Measurements from ENCODE around the gene LYPLAL1. TPM values are rescaled to one million over a fixed set of nuclear protein-coding genes. Genes with fewer than 3 reads are reported as not detected.

Gene LYPLAL1
- polyA plus RNA-seq, 1 of the 3 experiments (the other 2 are of a cell fraction): 11.2 TPM

GRCh38 chr1:219151467-219151866 lies 22.2 kb upstream of the LYPLAL1 start:
- Histone ChIP-seq H3K4me1 (ENCODE audit: control insufficient read depth in 1 of 2, insufficient read depth in 2 of 2, low read depth in 1 of 2, low read length in 1 of 2) (peaks cover 0 to 18% of the 10 kb centered on the region in 2 experiments; a peak in 2 of 4 replicates), H3K4me3 (ENCODE audit: low read depth in 2 of 2, low read length in 1 of 2) (no peak overlapping the region), H3K4me2 (no peak overlapping the region), H3K36me3 (replicated peaks in 1 of 2; ENCODE audit: control insufficient read depth in 1 of 2, insufficient read depth in 2 of 2, low read length in 1 of 2) (no peaks in the 10 kb centered on the region), H3K9me2 (no peaks in the 10 kb centered on the region), H3K27ac (ENCODE audit: low read depth in 2 of 2, low read length in 1 of 2) (no peak overlapping the region), H3K9ac (no peak overlapping the region), H2AFZ (ENCODE audit: low read depth) (no peak overlapping the region), H3K27me3 (ENCODE audit: insufficient read depth) (no peaks in the 10 kb centered on the region), H3K9me3 (no peaks in the 10 kb centered on the region), H4K20me1 (ENCODE audit: insufficient read depth) (no peaks in the 10 kb centered on the region), H3F3A (replicated peaks; ENCODE audit: insufficient read depth) (no peaks in the 10 kb centered on the region), H3K79me2 (ENCODE audit: insufficient read depth) (no peaks in the 10 kb centered on the region)
- ChIA-PET CTCF (interaction anchor here (0.8 to 1.6 kb wide), 3 partner anchors 9 to 28 kb away, joined by 3 to 7 read pairs (median 6); no protein-coding TSS in a partner anchor), POLR2A (no interaction called here)
- DNase-seq: no peak
- TF ChIP-seq CTCF (IDR thresholded peaks at IDR 0.05): peak; percentile 15; the same call in 1 of the 2 replicates
- no peak for TF ChIP-seq RFX5 (IDR thresholded peaks at IDR 0.05; ENCODE audit: low read length)
- 96% methylated on average over 3 of the region's 3 CpGs for WGBS (ENCODE audit: low lambda C conversion rate)

GRCh38 chr1:219152751-219153150 lies 20.9 kb upstream of the LYPLAL1 start:
- CTCF ChIA-PET: interaction anchor here (0.6 to 1.6 kb wide), 2 partner anchors 8 to 10 kb away, joined by 3 to 7 read pairs; no protein-coding TSS in a partner anchor

More at GRCh38 chr1:219152751-219153150, 20.9 kb upstream of the LYPLAL1 start:
- no peaks in the 10 kb centered on the region for H4K20me1 ChIP-seq (ENCODE audit: insufficient read depth)
- POLR2A ChIA-PET: no interaction called here
- H3K9me2 ChIP-seq: no peaks in the 10 kb centered on the region
- H3F3A ChIP-seq (replicated peaks; ENCODE audit: insufficient read depth): no peaks in the 10 kb centered on the region
- no peak overlapping the region for H3K4me2 ChIP-seq
- peaks cover 0 to 18% of the 10 kb centered on the region in 2 experiments; a peak in 2 of 4 replicates for H3K4me1 ChIP-seq (ENCODE audit: control insufficient read depth in 1 of 2, insufficient read depth in 2 of 2, low read depth in 1 of 2, low read length in 1 of 2)
- no peak overlapping the region for H3K9ac ChIP-seq
- H3K27me3 ChIP-seq (ENCODE audit: insufficient read depth): no peaks in the 10 kb centered on the region
- H2AFZ ChIP-seq (ENCODE audit: low read depth): no peak overlapping the region
- no peak overlapping the region for H3K4me3 ChIP-seq (ENCODE audit: low read depth in 2 of 2, low read length in 1 of 2)
- no peak for DNase-seq
- 90% methylated on average over 3 of the region's 3 CpGs for whole genome bisulfite sequencing (ENCODE audit: low lambda C conversion rate)
- TF ChIP-seq RAD21 (IDR thresholded peaks at IDR 0.05; ENCODE audit: low read length) (no peak), RCOR1 (IDR thresholded peaks at IDR 0.05; ENCODE audit: low read length) (no peak), IRF3 (IDR thresholded peaks at IDR 0.05; ENCODE audit: low read depth, low read length) (no peak), TCF12 (IDR thresholded peaks at IDR 0.05) (no peak), USF1 (IDR thresholded peaks at IDR 0.05; ENCODE audit: borderline replicate concordance, low read depth) (no peak), RXRA (IDR thresholded peaks at IDR 0.05; ENCODE audit: borderline replicate concordance, low read depth) (no peak), SMC3 (IDR thresholded peaks at IDR 0.05; ENCODE audit: low read depth, low read length) (no peak), MAX (IDR thresholded peaks at IDR 0.05; ENCODE audit: low read depth) (no peak), FOXJ3 (CRISPR knock-in tag; IDR thresholded peaks at IDR 0.05) (no peak), FOXM1 (IDR thresholded peaks at IDR 0.05; ENCODE audit: low read depth) (no peak), YY1 (IDR thresholded peaks at IDR 0.05; ENCODE audit: low read depth) (no peak), USF2 (IDR thresholded peaks at IDR 0.05; ENCODE audit: borderline replicate concordance, low read depth, low read length) (no peak), MEF2A (IDR thresholded peaks at IDR 0.05; ENCODE audit: borderline replicate concordance, low read depth) (no peak), GABPA (IDR thresholded peaks at IDR 0.05; ENCODE audit: low read depth) (no peak), ELF1 (IDR thresholded peaks at IDR 0.05) (no peak), NFIC (IDR thresholded peaks at IDR 0.05; ENCODE audit: borderline replicate concordance) (no peak), GATA2 (CRISPR knock-in tag; IDR thresholded peaks at IDR 0.05) (no peak), PBX3 (IDR thresholded peaks at IDR 0.05) (no peak), NRF1 (IDR thresholded peaks at IDR 0.05; ENCODE audit: low read depth, low read length) (no peak)
- H3K9me3 ChIP-seq: no peaks in the 10 kb centered on the region
- H3K27ac ChIP-seq (ENCODE audit: low read depth in 2 of 2, low read length in 1 of 2): no peak overlapping the region
- H3K79me2 ChIP-seq (ENCODE audit: insufficient read depth): no peaks in the 10 kb centered on the region
- H3K36me3 ChIP-seq (replicated peaks in 1 of 2; ENCODE audit: control insufficient read depth in 1 of 2, insufficient read depth in 2 of 2, low read length in 1 of 2): no peaks in the 10 kb centered on the region
